ENCODE data around the gene JAZF1.

DNA sequence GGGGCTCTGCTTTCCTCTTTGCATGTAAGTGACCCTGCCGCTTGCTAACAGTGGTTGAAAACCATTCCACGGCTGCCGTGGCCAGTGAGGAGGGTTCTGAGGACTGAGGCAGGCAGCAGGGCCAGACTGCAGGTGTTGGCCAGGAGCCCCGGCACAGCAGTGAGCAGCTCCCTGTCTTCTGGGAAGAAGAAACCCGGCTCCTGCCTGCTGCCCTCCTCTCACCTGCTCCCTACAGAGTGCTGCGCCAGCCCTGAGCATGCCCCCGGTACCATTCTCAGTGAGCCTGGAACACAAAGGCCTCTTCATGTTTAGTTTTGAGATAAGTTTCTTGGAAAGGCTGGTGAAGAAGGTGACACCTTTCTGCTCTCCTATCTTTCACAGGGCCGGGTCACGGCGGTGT lies 240.7 kb downstream of the JAZF1 start:
- TF ChIP-seq CTCF (conservative IDR thresholded peaks at IDR 0.05) (no peak), EZH2 (IDR thresholded peaks at IDR 0.05; ENCODE audit: low read depth) (no peak)

All from PC-9 (cell line).